Measurements from ENCODE around the gene VPS26C. TPM values are rescaled to one million over a fixed set of nuclear protein-coding genes. Genes with fewer than 3 reads are reported as not detected.

VPS26C gene
- total RNA-seq, 1 donor from 2014 or later = 63.8 TPM

DNA sequence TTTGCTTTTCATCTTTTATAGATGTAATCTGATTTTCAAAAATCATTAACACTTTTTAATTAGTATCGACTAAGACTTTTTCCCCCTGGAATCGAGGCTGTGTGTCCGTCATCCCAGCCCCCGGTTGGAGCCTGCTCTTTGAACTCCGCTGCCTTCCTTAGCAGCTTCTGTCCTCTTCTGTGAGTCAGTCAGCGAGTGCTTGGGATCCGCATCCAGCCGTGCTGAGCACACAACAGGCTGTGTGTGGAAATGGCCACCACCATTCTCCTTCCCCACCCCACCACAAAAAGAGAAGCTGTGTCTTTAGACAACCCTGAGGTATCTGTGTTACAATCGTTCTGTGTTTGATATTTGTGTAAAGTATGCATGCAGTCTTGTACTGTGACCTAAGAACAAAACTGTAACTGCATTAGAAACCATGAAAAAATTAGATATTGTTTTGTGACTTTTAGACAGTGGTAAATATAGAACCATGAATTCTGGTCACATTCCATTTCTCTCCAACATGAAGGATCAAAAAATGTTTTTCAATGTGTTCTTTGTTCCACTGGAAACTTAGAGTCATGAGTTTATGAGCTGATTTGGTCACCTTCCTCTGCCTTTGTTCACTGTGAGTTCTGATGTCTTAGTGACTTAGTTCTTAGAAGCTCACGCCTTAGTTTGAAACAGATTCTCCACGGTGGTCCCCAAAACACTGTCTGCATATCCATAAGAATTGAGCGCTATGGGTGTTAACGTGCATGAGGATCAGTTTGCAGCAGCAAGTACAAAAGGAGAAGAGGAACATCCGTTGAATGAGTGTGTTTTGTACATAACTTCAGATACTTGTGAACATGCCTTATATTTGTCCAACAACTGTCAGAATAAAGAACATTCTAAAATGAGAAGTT lies 64.7 kb downstream of the VPS26C start:
- Mint-ChIP-seq H3K4me1 (ENCODE audit: unreplicated experiment) (peaks cover 16% of the 10 kb centered on the region), H3K27ac (ENCODE audit: unreplicated experiment) (no peak overlapping the region), H3K36me3 (ENCODE audit: low read depth, unreplicated experiment) (peaks cover 58% of the 10 kb centered on the region), H3K4me3 (ENCODE audit: unreplicated experiment) (peak overlapping the region; percentile 17), H3K27me3 (ENCODE audit: unreplicated experiment) (peaks cover 2% of the 10 kb centered on the region), H3K9me3 (ENCODE audit: unreplicated experiment) (no peaks in the 10 kb centered on the region)
- no peak for TF ChIP-seq CTCF (IDR thresholded peaks at IDR 0.05; ENCODE audit: unreplicated experiment)
- DNase-seq (ENCODE audit: low spot score) = no peak

GRCh38 chr21:37200641-37201480 lies 66.3 kb downstream of the VPS26C start:
- H3K4me1 Mint-ChIP-seq (ENCODE audit: unreplicated experiment) = peaks cover 5% of the 10 kb centered on the region
- no peaks in the 10 kb centered on the region for H3K9me3 Mint-ChIP-seq (ENCODE audit: unreplicated experiment)
- no peak overlapping the region for H3K4me3 Mint-ChIP-seq (ENCODE audit: unreplicated experiment)
- no peak for DNase-seq (ENCODE audit: low spot score)
- TF ChIP-seq CTCF (IDR thresholded peaks at IDR 0.05; ENCODE audit: unreplicated experiment) = no peak
- H3K36me3 Mint-ChIP-seq (ENCODE audit: low read depth, unreplicated experiment) = peaks cover 57% of the 10 kb centered on the region
- peaks cover 2% of the 10 kb centered on the region for H3K27me3 Mint-ChIP-seq (ENCODE audit: unreplicated experiment)
- no peak overlapping the region for H3K27ac Mint-ChIP-seq (ENCODE audit: unreplicated experiment)

DNA sequence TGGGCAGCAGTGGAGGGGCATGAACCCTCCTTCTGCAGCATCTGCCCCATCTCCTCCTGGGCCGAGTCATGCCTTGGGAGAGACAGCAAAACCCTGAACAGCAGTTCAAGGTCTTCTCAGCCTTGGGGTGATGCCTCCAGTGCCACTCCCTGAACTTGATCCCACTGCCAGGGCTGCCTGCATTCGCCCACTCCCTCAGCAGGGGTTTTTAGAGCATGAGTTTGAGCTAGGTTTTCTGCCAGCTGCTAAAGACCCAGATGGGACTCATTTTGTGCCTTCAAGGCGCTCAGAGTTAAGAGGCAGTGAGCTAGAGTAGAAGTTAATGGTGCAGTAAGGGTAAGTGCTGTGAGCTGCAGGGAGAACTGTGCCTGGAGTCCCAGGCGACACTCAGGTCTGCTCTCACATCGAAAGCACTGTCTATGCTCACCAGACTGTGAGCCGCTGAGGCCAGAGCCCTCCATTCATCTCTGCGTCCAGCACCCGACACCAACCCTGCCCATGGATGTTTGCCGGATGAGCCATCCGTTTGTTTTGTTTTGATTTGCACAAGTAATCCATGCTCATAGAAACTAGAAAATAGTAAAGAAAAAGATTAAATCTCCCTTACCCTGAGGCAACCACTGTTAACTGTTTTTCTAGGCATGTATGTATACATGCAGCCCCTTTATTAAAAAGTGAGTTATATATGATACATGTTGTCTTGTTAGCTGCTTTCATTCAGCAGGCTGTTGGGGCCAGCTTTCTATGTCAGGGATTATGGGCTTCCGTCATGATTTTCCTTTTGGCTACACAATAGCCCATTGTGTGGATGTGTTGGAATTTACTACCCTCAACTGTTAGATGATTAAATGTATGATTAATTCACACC lies 67.8 kb downstream of the VPS26C start:
- peaks cover 4% of the 10 kb centered on the region for H3K4me1 Mint-ChIP-seq (ENCODE audit: unreplicated experiment)

GRCh38 chr21:37197746-37198145 lies 69.4 kb downstream of the VPS26C start:
- peaks cover 2% of the 10 kb centered on the region for H3K27me3 Mint-ChIP-seq (ENCODE audit: unreplicated experiment)
- no peak overlapping the region for H3K27ac Mint-ChIP-seq (ENCODE audit: unreplicated experiment)
- no peak for TF ChIP-seq CTCF (IDR thresholded peaks at IDR 0.05; ENCODE audit: unreplicated experiment)
- no peaks in the 10 kb centered on the region for H3K9me3 Mint-ChIP-seq (ENCODE audit: unreplicated experiment)
- peaks cover 58% of the 10 kb centered on the region for H3K36me3 Mint-ChIP-seq (ENCODE audit: low read depth, unreplicated experiment)
- no peak for DNase-seq (ENCODE audit: low spot score)
- peaks cover 3% of the 10 kb centered on the region for H3K4me1 Mint-ChIP-seq (ENCODE audit: unreplicated experiment)
- no peak overlapping the region for H3K4me3 Mint-ChIP-seq (ENCODE audit: unreplicated experiment)

More for the DNA sequence above, 67.8 kb downstream of the VPS26C start:
- Mint-ChIP-seq H3K27ac (ENCODE audit: unreplicated experiment) (no peak overlapping the region), H3K36me3 (ENCODE audit: low read depth, unreplicated experiment) (peaks cover 56% of the 10 kb centered on the region), H3K4me3 (ENCODE audit: unreplicated experiment) (no peak overlapping the region), H3K9me3 (ENCODE audit: unreplicated experiment) (no peaks in the 10 kb centered on the region), H3K27me3 (ENCODE audit: unreplicated experiment) (peaks cover 2% of the 10 kb centered on the region)
- TF ChIP-seq CTCF (IDR thresholded peaks at IDR 0.05; ENCODE audit: unreplicated experiment) = no peak
- DNase-seq (ENCODE audit: low spot score) = no peak

Data from endothelial cell (in vitro differentiated cells).